HEK293T (cell line): ENCODE results near the gene ALKAL2.

ENCODE experiments used
- ARNT ChIP-seq: fragments of 450-650 bp; IDR thresholded peaks from 2 replicates; pipeline ENCODE4 v1.6.1; 2017; ENCODE audit warnings: mild to moderate bottlenecking
- BHLHE40 ChIP-seq: fragments of 450-650 bp; IDR thresholded peaks from 2 replicates; pipeline ENCODE4 v1.6.1; 2016; ENCODE audit warnings: mild to moderate bottlenecking, moderate library complexity, borderline replicate concordance
- CTBP1 ChIP-seq: fragments of 450-650 bp; IDR thresholded peaks from 2 replicates; pipeline ENCODE4 v1.6.1; 2016; ENCODE audit warnings: borderline replicate concordance
- ELF4 ChIP-seq: fragments of 450-650 bp; IDR thresholded peaks from 2 replicates; pipeline ENCODE4 v1.6.1; 2017; ENCODE audit warnings: antibody characterized with exemption
- FOXK2 ChIP-seq: fragments of 450-650 bp; IDR thresholded peaks from 2 replicates; pipeline ENCODE4 v1.6.1; 2016; ENCODE audit warnings: mild to moderate bottlenecking
- HDGF ChIP-seq: fragments of 450-650 bp; IDR thresholded peaks from 2 replicates; pipeline ENCODE4 v1.6.1; 2017; ENCODE audit warnings: antibody characterized with exemption, borderline replicate concordance
- L3MBTL2 ChIP-seq: fragments of 450-650 bp; conservative IDR thresholded peaks from 2 replicates; pipeline ENCODE4 v1.6.1; 2016; ENCODE audit warnings: mild to moderate bottlenecking
- LEF1 ChIP-seq: fragments of 450-650 bp; IDR thresholded peaks from 2 replicates; pipeline ENCODE4 v1.6.1; 2017; ENCODE audit warnings: mild to moderate bottlenecking, borderline replicate concordance
- NFRKB ChIP-seq: fragments of 450-650 bp; IDR thresholded peaks from 2 replicates; pipeline ENCODE4 v1.6.1; 2016; ENCODE audit warnings: mild to moderate bottlenecking, moderate library complexity
- PKNOX1 ChIP-seq: fragments of 450-650 bp; IDR thresholded peaks from 2 replicates; pipeline ENCODE4 v1.6.1; 2016
- SP1 ChIP-seq: fragments of 450-650 bp; IDR thresholded peaks from 2 replicates; pipeline ENCODE4 v1.6.1; 2017
- SUZ12 ChIP-seq: fragments of 450-650 bp; IDR thresholded peaks from 2 replicates; pipeline ENCODE4 v1.6.1; 2016; ENCODE audit warnings: mild to moderate bottlenecking
- TARDBP ChIP-seq: fragments of 450-650 bp; IDR thresholded peaks from 2 replicates; pipeline ENCODE4 v1.6.1; 2016
- ZNF384 ChIP-seq: fragments of 450-650 bp; IDR thresholded peaks from 2 replicates; pipeline ENCODE4 v1.6.1; 2016

DNA sequence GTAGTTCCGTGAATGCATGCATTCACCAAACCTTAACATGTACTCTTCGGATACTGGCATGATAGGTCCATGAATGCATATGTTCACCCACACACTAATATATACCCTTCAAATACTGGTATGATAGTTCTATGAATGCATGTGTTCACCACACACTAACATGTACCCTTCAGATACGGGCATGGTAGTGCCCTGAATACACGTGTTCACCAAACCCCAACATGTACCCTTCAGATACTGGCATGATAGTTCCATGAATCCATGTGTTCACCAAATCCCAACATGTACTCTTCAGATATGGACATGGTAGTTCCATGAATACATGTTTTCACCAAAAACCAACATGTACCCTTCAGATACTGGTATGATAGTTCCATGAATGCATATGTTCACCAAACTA is 48.5 kb upstream of the ALKAL2 start:
- no peak for TF ChIP-seq PKNOX1
- no peak for TF ChIP-seq FOXK2
- TF ChIP-seq SP1: no peak
- TF ChIP-seq ELF4: no peak
- no peak for TF ChIP-seq SUZ12
- TF ChIP-seq ARNT: no peak
- TF ChIP-seq TARDBP: no peak
- TF ChIP-seq ZNF384: no peak
- TF ChIP-seq NFRKB: no peak
- TF ChIP-seq BHLHE40: no peak
- no peak for TF ChIP-seq LEF1
- no peak for TF ChIP-seq L3MBTL2
- TF ChIP-seq CTBP1: no peak
- no peak for TF ChIP-seq HDGF
